CD4-positive, alpha-beta T cell treated with Interleukin-10 for 1 hour (primary cell): ENCODE results near the gene ABHD17C.
"Not testable (repeated sequence)": the region's sequence is repeated elsewhere in the genome, so short reads cannot be mapped to it uniquely, and the experiment has no call there.

ENCODE experiments used
- DNase-seq: peaks from one replicate; pipeline ENCODE4 v3.0.0-alpha.2; 2020

ABHD17C gene

DNA sequence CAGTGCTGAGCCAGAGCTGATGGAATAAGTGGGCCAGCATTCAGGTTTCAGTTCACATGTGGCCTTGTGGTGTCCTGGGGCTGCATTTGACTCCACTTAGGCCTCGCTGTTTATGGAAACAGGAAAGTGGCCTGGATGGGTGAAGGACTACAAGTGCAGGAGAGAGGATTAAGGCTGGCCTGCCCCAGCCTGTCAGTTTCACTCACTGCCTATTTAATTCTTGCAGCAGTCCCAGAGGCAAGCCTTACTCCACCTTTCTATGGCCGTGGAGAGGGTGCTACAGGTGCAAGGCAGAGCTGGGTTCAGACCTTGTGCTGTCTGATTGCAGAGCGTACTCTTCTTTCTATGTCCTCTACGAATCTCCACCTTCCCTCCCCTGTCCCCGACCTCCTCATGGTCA lies 37.7 kb downstream of the ABHD17C start:
- DNase-seq, result no peak

- DNase-seq, result no peak
These were observed 38.4 kb downstream of the ABHD17C start for GRCh38 chr15:80733460-80733859.

DNA sequence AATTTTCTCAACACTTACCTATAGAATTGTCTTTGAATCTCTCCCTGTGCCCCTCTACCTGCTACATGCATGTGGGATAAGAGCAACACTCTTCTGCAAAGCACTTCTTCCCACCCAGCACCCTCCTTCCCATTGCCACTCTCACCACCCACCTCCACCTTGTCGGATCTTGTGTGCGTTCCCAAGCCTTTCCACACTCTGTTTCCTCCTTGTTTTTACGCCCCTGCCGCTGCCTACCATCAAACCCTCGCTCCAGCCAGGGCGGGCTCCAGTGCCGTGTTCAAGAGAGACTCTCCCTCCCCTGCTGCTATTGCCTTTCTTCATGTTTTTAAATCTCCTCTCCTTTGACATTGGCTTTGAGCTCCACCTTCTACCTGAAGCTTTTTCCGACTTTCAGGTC lies 40.2 kb downstream of the ABHD17C start:
- DNase-seq, result no peak

- no peak for DNase-seq
These were observed 41.5 kb downstream of the ABHD17C start for GRCh38 chr15:80736560-80736959.

DNA sequence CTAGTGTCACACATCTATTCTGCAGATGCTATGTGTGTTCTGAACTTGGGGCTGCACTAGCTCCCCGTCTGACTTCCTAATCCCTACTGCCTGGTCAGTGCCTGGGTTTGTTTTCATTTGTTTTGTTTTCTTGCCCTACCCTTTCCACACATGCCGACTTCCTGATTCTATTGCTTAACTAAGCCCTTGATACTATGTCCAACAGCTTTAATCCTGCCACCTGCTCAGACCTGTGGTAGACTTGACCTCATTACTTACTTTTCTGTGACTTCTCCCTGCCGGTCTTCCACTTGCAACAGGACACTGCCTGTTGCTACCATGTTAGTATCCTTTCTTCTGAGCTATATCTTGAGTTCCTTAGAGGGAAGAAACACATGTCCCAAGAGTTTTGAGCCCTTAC lies 44.8 kb downstream of the ABHD17C start:
- no peak for DNase-seq

DNA sequence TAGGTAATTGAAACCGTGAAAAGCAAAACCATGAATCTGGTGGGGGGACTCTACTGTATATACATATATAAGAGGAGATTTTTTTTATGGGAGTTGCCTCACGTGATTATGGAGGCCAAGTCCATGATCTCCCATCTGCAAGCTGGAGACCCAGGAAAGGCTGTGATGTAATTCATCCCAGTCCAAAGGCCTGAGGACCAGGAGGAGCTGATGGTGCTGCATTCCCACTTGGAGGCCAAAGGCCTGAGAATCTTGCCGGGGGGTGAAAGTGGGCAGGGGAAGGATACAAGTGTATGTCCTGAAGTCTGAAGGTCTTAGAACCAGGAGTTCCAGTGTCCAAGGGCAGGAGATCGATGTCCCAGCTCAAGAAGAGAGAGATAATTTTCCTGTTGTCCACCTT lies 47.0 kb downstream of the ABHD17C start:
- DNase-seq, result no peak

GRCh38 chr15:80743189-80743833 lies 48.2 kb downstream of the ABHD17C start:
- DNase-seq, result no peak

GRCh38 chr15:80744415-80744814 lies 49.3 kb downstream of the ABHD17C start:
- DNase-seq, result no peak

DNA sequence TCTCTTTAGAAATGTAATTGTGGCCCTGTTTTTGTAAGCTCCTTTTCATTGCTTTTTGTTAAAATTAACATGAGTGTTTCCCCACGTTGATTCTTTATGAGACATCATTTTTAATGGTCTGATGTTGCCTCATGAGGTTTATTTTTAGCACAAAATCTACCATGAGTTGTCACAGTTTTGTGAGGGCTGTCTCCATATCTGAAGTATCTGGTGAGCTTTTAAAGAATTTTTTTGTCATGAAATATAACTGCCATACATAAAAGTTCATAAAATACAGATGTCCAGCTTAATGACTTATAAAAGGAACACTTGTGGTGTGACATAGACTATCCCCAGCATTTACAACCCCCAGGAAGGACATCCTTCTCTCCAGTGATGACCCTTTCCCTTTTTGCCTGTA lies 49.7 kb downstream of the ABHD17C start:
- no peak for DNase-seq

- DNase-seq, result no peak
These were observed 50.8 kb downstream of the ABHD17C start for GRCh38 chr15:80745888-80746287.

- DNase-seq, result no peak
These were observed 52.4 kb downstream of the ABHD17C start for GRCh38 chr15:80747317-80748053.

GRCh38 chr15:80749589-80749988 lies 54.5 kb downstream of the ABHD17C start:
- DNase-seq, result no peak

DNA sequence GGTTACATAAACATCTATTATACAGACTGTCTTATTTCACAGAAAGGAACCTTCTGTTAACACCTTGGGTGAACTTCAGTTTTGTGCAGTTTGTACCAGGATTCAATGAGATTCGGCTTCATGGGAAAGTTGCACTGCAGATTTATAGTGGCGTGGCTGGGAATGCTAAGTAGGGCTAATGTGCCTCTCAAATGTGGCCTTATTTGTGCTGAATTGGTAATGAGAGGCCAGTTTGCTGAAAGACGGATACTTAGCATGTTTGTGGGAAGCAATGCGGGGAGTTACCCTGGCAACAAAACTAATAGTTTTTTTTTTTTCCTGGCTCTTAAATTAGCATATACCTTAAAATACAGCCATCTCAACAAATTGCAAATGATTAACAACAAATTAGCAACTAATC lies 55.5 kb downstream of the ABHD17C start:
- no peak for DNase-seq

- no peak for DNase-seq
These were observed 57.1 kb downstream of the ABHD17C start for GRCh38 chr15:80752204-80752603.

DNA sequence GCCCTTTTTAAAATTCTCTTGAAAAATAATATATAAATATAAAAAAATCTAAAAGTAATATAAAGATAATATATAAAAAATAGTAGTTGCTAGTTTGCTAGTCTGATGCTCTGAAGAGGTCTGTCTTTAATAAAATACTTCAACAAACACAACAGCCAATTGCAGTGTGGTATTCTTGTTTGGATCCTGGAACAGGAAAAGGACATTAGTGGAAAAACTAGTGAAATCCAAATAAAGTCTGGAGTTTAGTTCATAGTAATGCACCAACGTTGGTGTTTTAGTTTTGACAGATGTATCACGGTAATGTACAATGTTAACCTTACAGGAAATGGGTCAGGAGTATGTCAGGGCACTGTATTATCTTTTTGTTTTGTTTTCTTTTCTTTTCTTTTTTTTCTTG lies 58.1 kb downstream of the ABHD17C start:
- no peak for DNase-seq

GRCh38 chr15:80754014-80754413 lies 58.9 kb downstream of the ABHD17C start:
- DNase-seq, result no peak

GRCh38 chr15:80755885-80756284 lies 60.8 kb downstream of the ABHD17C start:
- DNase-seq, result peak; percentile 13

DNA sequence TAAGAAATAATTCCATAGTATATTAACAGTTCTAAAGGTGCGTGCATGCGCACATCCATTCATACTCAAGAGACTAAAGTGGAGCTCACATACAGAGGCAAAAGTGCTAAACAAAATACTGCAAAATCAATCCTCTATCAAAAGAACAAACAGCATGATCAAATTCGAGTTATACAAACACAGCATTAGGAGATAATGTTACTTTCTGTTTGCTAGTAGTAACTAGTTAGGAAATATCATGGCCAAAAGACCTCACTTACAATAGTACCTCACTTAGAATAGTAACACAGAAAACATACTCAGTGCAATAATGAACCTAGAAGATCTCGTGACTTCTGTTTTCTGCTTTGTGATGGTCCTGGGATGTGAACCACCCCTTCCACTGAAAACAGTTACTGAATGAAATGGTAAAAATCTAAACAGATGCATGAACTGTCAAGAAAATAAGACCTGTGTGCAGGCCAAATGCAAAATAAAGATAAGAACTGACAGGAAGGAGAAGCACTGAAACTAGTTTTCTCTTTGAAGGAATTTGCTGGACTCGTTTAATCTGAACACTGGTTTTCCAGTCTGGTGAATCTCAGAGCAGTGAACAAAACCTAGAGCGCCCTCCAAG lies 63.1 kb downstream of the ABHD17C start:
- no peak for DNase-seq

- no peak for DNase-seq
These were observed 65.8 kb downstream of the ABHD17C start for GRCh38 chr15:80760960-80761359.

GRCh38 chr15:80761754-80762153 lies 66.6 kb downstream of the ABHD17C start:
- no peak for DNase-seq

GRCh38 chr15:80763235-80763634 lies 68.1 kb downstream of the ABHD17C start:
- not testable (repeated sequence) for DNase-seq

- DNase-seq, result no peak
These were observed 69.4 kb downstream of the ABHD17C start for GRCh38 chr15:80764535-80764934.

- no peak for DNase-seq
These were observed 71.2 kb downstream of the ABHD17C start for GRCh38 chr15:80766275-80766674.

DNA sequence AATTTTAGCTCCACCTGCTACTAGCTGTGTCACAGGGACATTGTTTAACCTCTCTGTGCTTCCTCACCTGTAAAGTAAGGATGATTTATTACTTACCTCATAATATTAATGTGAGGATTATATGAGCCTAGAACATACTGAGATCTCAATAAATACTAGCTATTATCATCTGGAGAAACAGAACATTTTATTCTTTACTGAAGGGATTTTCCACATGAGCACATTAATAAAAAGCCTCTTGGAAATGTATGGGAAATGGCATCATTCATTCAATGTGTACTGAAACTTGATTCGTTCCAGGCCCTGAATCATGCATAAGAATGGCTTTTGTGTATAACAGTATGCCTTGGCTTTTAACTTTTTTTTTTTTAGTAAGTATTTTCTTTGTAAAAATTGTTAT lies 73.0 kb downstream of the ABHD17C start:
- DNase-seq, result no peak
